OCI-LY1 (cell line): ENCODE data around the gene MACF1.
"Not testable (repeated sequence)": the region's sequence is repeated elsewhere in the genome, so short reads cannot be mapped to it uniquely, and the experiment has no call there.

ENCODE experiments used
- H2AFZ ChIP-seq: fragments of 200-600 bp; sonication (generic), shearing (Covaris generic); 2 replicates; pipeline ENCODE4 v1.6.0; 2014; ENCODE audit warnings: antibody characterized with exemption, mild to moderate bottlenecking, low read length
- H3F3A ChIP-seq: fragments of 200-600 bp; sonication (generic), shearing (Covaris generic); 2 replicates; pipeline ENCODE4 v1.6.0; 2014; ENCODE audit warnings: mild to moderate bottlenecking, antibody characterized with exemption, low read length, moderate library complexity; ENCODE audit not compliant: insufficient read depth
- H3K27ac ChIP-seq: fragments of 200-600 bp; sonication (generic); 2 replicates; pipeline ENCODE4 v1.5.1; 2014; ENCODE audit warnings: low read length, mixed run types, mild to moderate bottlenecking, low read depth; ENCODE audit not compliant: poor library complexity, severe bottlenecking
- H3K27me3 ChIP-seq: fragments of 200-600 bp; sonication (generic); 2 replicates; pipeline ENCODE4 v1.6.0; 2014; ENCODE audit warnings: antibody characterized with exemption, mild to moderate bottlenecking, low read length, moderate library complexity; ENCODE audit not compliant: insufficient read depth
- H3K36me3 ChIP-seq: fragments of 200-600 bp; sonication (generic); 2 replicates; pipeline ENCODE4 v1.6.1; 2014; ENCODE audit warnings: mild to moderate bottlenecking, antibody characterized with exemption, low read length, moderate library complexity, mixed read lengths; ENCODE audit not compliant: insufficient read depth
- H3K4me1 ChIP-seq: fragments of 200-600 bp; sonication (generic); 2 replicates; pipeline ENCODE4 v1.5.1; 2014; ENCODE audit warnings: mild to moderate bottlenecking, low read length, moderate library complexity; ENCODE audit not compliant: insufficient read depth, severe bottlenecking
- H3K4me2 ChIP-seq: fragments of 200-600 bp; sonication (generic), shearing (Covaris generic); 2 replicates; pipeline ENCODE4 v1.6.1; 2014; ENCODE audit warnings: low read length
- H3K4me3 ChIP-seq: fragments of 200-600 bp; sonication (generic); 2 replicates; pipeline ENCODE4 v1.5.1; 2014; ENCODE audit warnings: low read length, low read depth, mild to moderate bottlenecking, mixed read lengths; ENCODE audit not compliant: poor library complexity, severe bottlenecking
- H3K79me2 ChIP-seq: fragments of 200-600 bp; shearing (Covaris generic); 2 replicates; pipeline ENCODE4 v1.6.1; 2016; ENCODE audit warnings: mixed run types, low read length, mixed read lengths; ENCODE audit not compliant: insufficient read depth
- H3K9ac ChIP-seq: fragments of 200-600 bp; sonication (generic), shearing (Covaris generic); 2 replicates; pipeline ENCODE4 v1.6.1; 2014; ENCODE audit warnings: mild to moderate bottlenecking, low read length, mixed read lengths
- H3K9me2 ChIP-seq: fragments of 200-600 bp; sonication (generic), shearing (Covaris generic); 2 replicates; pipeline ENCODE4 v1.6.1; 2014; ENCODE audit warnings: low read depth, mild to moderate bottlenecking, low read length, mixed read lengths
- H3K9me3 ChIP-seq: fragments of 200-600 bp; shearing (Covaris generic); 2 replicates; pipeline ENCODE4 v1.6.1; 2014; ENCODE audit warnings: low read length, mixed read lengths
- H4K20me1 ChIP-seq: fragments of 200-600 bp; sonication (generic), shearing (Covaris generic); 2 replicates; pipeline ENCODE4 v1.6.0; 2016; ENCODE audit warnings: mild to moderate bottlenecking, low read length; ENCODE audit not compliant: insufficient read depth
- CTCF ChIP-seq: fragments of 200-600 bp; sonication (generic), shearing (Covaris generic); IDR thresholded peaks from 2 replicates; pipeline ENCODE4 v1.5.1; 2017; ENCODE audit warnings: mild to moderate bottlenecking, antibody characterized with exemption, low read length, moderate library complexity, mixed read lengths
- EZH2 ChIP-seq: fragments of 200-600 bp; sonication (generic), shearing (Covaris generic); IDR thresholded peaks from 2 replicates; pipeline ENCODE4 v1.8.0; 2017; ENCODE audit warnings: borderline replicate concordance, mixed run types, mild to moderate bottlenecking, antibody characterized with exemption, low read length, moderate library complexity, mixed read lengths

MACF1 gene

GRCh38 chr1:39499668-39500067, 295.2 kb downstream of the MACF1 start:
- Histone ChIP-seq H3K27me3 (0 out of 2 replicates have a peak, but pooled peaks cover 6% of the 10 kb centered on the region), H3K4me3 (no peak overlapping the region), H4K20me1 (no peaks in the 10 kb centered on the region), H3K79me2 (no peaks in the 10 kb centered on the region), H3K36me3 (no peaks in the 10 kb centered on the region), H2AFZ (no peak overlapping the region), H3K4me2 (no peak overlapping the region), H3F3A (no peaks in the 10 kb centered on the region), H3K9ac (no peak overlapping the region), H3K9me2 (no peaks in the 10 kb centered on the region), H3K9me3 (no peaks in the 10 kb centered on the region), H3K27ac (no peak overlapping the region), H3K4me1 (no peaks in the 10 kb centered on the region)
- TF ChIP-seq EZH2 = no peak
- no peak for TF ChIP-seq CTCF

- Histone ChIP-seq H2AFZ (no peak overlapping the region), H3F3A (no peaks in the 10 kb centered on the region), H3K36me3 (no peaks in the 10 kb centered on the region), H3K9ac (no peak overlapping the region), H3K79me2 (no peaks in the 10 kb centered on the region), H3K27ac (no peak overlapping the region), H3K4me1 (no peaks in the 10 kb centered on the region), H4K20me1 (no peaks in the 10 kb centered on the region), H3K4me2 (no peak overlapping the region), H3K9me2 (no peaks in the 10 kb centered on the region), H3K4me3 (no peak overlapping the region), H3K9me3 (no peaks in the 10 kb centered on the region), H3K27me3 (0 out of 2 replicates have a peak, but pooled peaks cover 6% of the 10 kb centered on the region)
- TF ChIP-seq EZH2 (no peak), CTCF (no peak)
Observed at GRCh38 chr1:39500862-39501389, 296.4 kb downstream of the MACF1 start.

GRCh38 chr1:39501666-39502065, 297.2 kb downstream of the MACF1 start:
- H3K27me3 ChIP-seq = 0 out of 2 replicates have a peak, but pooled peaks cover 6% of the 10 kb centered on the region
- H3F3A ChIP-seq = no peaks in the 10 kb centered on the region
- no peaks in the 10 kb centered on the region for H3K36me3 ChIP-seq
- no peak for TF ChIP-seq CTCF
- TF ChIP-seq EZH2 = no peak
- H2AFZ ChIP-seq = no peak overlapping the region
- H3K4me3 ChIP-seq = no peak overlapping the region
- H4K20me1 ChIP-seq = no peaks in the 10 kb centered on the region
- no peaks in the 10 kb centered on the region for H3K4me1 ChIP-seq
- H3K4me2 ChIP-seq = no peak overlapping the region
- H3K9ac ChIP-seq = no peak overlapping the region
- no peak overlapping the region for H3K27ac ChIP-seq
- H3K9me3 ChIP-seq = no peaks in the 10 kb centered on the region
- no peaks in the 10 kb centered on the region for H3K79me2 ChIP-seq
- H3K9me2 ChIP-seq = no peaks in the 10 kb centered on the region

- H3K27me3 ChIP-seq, H3F3A ChIP-seq, H3K36me3 ChIP-seq, H3K9me2 ChIP-seq, H3K27ac ChIP-seq, H3K4me1 ChIP-seq, H2AFZ ChIP-seq, H3K9ac ChIP-seq, H3K4me2 ChIP-seq, H3K79me2 ChIP-seq, H3K4me3 ChIP-seq, H4K20me1 ChIP-seq, H3K9me3 ChIP-seq: not testable (repeated sequence)
Observed at GRCh38 chr1:39504436-39504835, 299.9 kb downstream of the MACF1 start.
